ENCODE measurements around the gene MYO6.

Gene MYO6

DNA sequence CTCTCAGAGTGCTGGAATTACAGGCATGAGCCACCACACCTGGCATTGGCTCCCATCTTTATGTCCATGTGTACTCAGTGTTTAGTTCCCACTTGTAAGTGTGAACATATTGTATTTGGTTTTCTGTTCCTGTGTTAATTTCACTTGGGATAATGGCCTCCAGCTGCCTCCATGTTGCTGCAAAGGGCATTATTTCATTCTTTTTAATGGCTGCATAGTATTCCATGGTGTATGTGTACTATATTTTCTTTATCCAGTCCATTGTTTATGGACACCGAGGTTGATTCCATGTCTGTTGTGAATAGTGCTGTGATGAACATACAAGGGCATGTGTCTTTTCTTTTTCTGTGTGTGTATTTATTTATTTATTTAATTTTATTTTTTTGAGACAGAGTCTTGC is 47.7 kb downstream of the MYO6 start:
- H3K4me2 ChIP-seq (ENCODE audit: low read depth, low read length, poor library complexity, severe bottlenecking), result no peak overlapping the region
- H3K9ac ChIP-seq (ENCODE audit: low read depth, low read length, poor library complexity, severe bottlenecking), result no peak overlapping the region
- TF ChIP-seq, protein P1, sequence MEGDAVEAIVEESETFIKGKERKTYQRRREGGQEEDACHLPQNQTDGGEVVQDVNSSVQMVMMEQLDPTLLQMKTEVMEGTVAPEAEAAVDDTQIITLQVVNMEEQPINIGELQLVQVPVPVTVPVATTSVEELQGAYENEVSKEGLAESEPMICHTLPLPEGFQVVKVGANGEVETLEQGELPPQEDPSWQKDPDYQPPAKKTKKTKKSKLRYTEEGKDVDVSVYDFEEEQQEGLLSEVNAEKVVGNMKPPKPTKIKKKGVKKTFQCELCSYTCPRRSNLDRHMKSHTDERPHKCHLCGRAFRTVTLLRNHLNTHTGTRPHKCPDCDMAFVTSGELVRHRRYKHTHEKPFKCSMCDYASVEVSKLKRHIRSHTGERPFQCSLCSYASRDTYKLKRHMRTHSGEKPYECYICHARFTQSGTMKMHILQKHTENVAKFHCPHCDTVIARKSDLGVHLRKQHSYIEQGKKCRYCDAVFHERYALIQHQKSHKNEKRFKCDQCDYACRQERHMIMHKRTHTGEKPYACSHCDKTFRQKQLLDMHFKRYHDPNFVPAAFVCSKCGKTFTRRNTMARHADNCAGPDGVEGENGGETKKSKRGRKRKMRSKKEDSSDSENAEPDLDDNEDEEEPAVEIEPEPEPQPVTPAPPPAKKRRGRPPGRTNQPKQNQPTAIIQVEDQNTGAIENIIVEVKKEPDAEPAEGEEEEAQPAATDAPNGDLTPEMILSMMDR (conservative IDR thresholded peaks at IDR 0.05; ENCODE audit: low read length), result no peak
- TF ChIP-seq EZH2phosphoT487 (IDR thresholded peaks at IDR 0.05; ENCODE audit: borderline replicate concordance), result no peak
- H3K79me2 ChIP-seq (ENCODE audit: insufficient read depth, low read length), result no peaks in the 10 kb centered on the region
- no peaks in the 10 kb centered on the region for H3K9me3 ChIP-seq (ENCODE audit: insufficient read depth, low read depth, low read length)
- H3K27me3 ChIP-seq (ENCODE audit: insufficient read depth, low read length, poor library complexity, severe bottlenecking), result no peaks in the 10 kb centered on the region
- H3F3A ChIP-seq (ENCODE audit: low read depth), result no peaks in the 10 kb centered on the region
- H3K4me3 ChIP-seq (ENCODE audit: low read length, poor library complexity, severe bottlenecking), result no peak overlapping the region
- no peak overlapping the region for H2AFZ ChIP-seq (ENCODE audit: low read length)
- H4K20me1 ChIP-seq (ENCODE audit: insufficient read depth, low read length, poor library complexity, severe bottlenecking), result no peaks in the 10 kb centered on the region
- H3K36me3 ChIP-seq (ENCODE audit: insufficient read depth, low read length), result no peaks in the 10 kb centered on the region
- H3K4me1 ChIP-seq (ENCODE audit: insufficient read depth, low read length, poor library complexity, severe bottlenecking), result no peaks in the 10 kb centered on the region
- H3K9me2 ChIP-seq (replicated peaks; ENCODE audit: low read depth, low read length), result no peaks in the 10 kb centered on the region

DNA sequence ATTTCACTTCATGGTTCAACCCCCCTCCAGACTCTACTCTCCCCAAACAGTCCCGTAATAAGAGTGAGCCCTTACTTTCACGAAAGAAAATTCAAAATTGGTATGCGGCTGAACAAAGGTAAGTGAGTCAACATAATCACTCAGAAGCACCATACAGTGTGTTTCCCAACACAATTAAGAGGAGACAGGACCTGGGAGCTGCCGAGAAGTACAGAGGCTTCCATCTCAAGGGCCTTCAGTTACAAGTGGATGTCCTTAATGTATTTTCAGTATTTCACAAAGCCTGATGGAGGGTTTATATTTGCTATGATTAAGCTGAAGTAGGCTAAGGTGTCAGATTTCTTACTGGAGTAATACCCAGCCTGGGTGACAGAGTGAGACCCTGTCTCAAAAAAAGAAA is 51.1 kb downstream of the MYO6 start:
- no peak for TF ChIP-seq EZH2phosphoT487 (IDR thresholded peaks at IDR 0.05; ENCODE audit: borderline replicate concordance)
- TF ChIP-seq, protein P1 (conservative IDR thresholded peaks at IDR 0.05; ENCODE audit: low read length), result no peak
- Histone ChIP-seq H3K27me3 (ENCODE audit: insufficient read depth, low read length, poor library complexity, severe bottlenecking) (no peaks in the 10 kb centered on the region), H3K9me3 (ENCODE audit: insufficient read depth, low read depth, low read length) (no peaks in the 10 kb centered on the region), H3K4me1 (ENCODE audit: insufficient read depth, low read length, poor library complexity, severe bottlenecking) (no peaks in the 10 kb centered on the region), H2AFZ (ENCODE audit: low read length) (no peak overlapping the region), H3K9ac (ENCODE audit: low read depth, low read length, poor library complexity, severe bottlenecking) (no peak overlapping the region), H3K4me2 (ENCODE audit: low read depth, low read length, poor library complexity, severe bottlenecking) (no peak overlapping the region), H3K4me3 (ENCODE audit: low read length, poor library complexity, severe bottlenecking) (no peak overlapping the region), H3K9me2 (replicated peaks; ENCODE audit: low read depth, low read length) (no peaks in the 10 kb centered on the region), H3K79me2 (ENCODE audit: insufficient read depth, low read length) (no peaks in the 10 kb centered on the region), H3F3A (ENCODE audit: low read depth) (no peaks in the 10 kb centered on the region), H3K36me3 (ENCODE audit: insufficient read depth, low read length) (no peaks in the 10 kb centered on the region), H4K20me1 (ENCODE audit: insufficient read depth, low read length, poor library complexity, severe bottlenecking) (no peaks in the 10 kb centered on the region)

DNA sequence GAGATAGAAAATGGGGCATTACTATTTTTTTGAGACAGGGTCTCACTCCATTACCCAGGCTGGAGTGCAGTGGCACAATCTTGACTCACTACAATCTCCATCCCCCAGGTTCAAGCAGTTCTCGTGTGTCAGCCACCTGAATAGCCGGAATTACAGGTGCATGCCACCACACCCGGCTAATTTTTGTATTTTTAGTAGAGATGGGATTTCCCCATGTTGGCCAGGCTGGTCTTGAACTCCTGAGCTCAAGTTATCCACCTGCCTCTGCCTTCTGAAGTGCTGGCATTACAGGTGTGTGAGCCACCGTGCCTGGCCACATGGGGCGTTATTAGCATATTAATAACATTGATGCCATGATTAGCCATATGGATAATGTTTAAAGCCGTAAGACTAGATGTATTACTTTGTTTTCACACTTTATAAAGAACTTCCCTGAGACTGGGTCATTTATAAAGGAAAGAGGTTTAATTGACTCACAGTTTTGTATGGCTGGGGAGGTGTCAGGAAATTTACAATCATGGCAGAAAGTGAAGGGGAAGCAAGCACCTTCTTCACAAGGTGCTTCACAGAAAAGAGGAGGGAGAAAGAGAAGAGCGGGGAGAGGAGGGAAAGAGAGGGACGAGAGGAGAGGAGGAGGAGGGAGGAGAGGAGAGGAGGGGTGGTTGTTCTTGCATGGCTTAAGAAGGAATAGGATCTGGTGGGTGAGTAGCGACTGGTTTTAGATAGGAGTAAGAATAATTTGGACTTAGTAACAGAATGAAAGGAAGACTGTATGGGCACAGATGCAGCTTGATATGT is 51.9 kb downstream of the MYO6 start:
- Histone ChIP-seq H3K4me3 (ENCODE audit: low read length, poor library complexity, severe bottlenecking) (no peak overlapping the region), H3K36me3 (ENCODE audit: insufficient read depth, low read length) (no peaks in the 10 kb centered on the region), H3K9ac (ENCODE audit: low read depth, low read length, poor library complexity, severe bottlenecking) (no peak overlapping the region), H3K4me2 (ENCODE audit: low read depth, low read length, poor library complexity, severe bottlenecking) (no peak overlapping the region), H3K9me3 (ENCODE audit: insufficient read depth, low read depth, low read length) (no peaks in the 10 kb centered on the region), H3K79me2 (ENCODE audit: insufficient read depth, low read length) (no peaks in the 10 kb centered on the region), H3K9me2 (replicated peaks; ENCODE audit: low read depth, low read length) (no peaks in the 10 kb centered on the region), H4K20me1 (ENCODE audit: insufficient read depth, low read length, poor library complexity, severe bottlenecking) (no peaks in the 10 kb centered on the region), H3K27me3 (ENCODE audit: insufficient read depth, low read length, poor library complexity, severe bottlenecking) (no peaks in the 10 kb centered on the region), H3K4me1 (ENCODE audit: insufficient read depth, low read length, poor library complexity, severe bottlenecking) (no peaks in the 10 kb centered on the region), H2AFZ (ENCODE audit: low read length) (no peak overlapping the region), H3F3A (ENCODE audit: low read depth) (no peaks in the 10 kb centered on the region)
- TF ChIP-seq, protein P1 (conservative IDR thresholded peaks at IDR 0.05; ENCODE audit: low read length), result no peak
- TF ChIP-seq EZH2phosphoT487 (IDR thresholded peaks at IDR 0.05; ENCODE audit: borderline replicate concordance), result no peak

All from Loucy (cell line).